HEK293 (cell line): Measurements from ENCODE around the gene NSMCE1.

ENCODE experiments used
- CTCF ChIA-PET: fragments of 350-600 bp; formaldehyde crosslinking; extraction: SDS; loops from one replicate; lab custom pipeline; 2021; ENCODE audit warnings: antibody characterized with exemption; lab: Yijun Ruan, JAX
- POLR2A ChIA-PET: fragments of 300-600 bp; formaldehyde crosslinking; extraction: SDS; loops from one replicate; lab custom pipeline; 2020; ENCODE audit warnings: antibody characterized with exemption, inconsistent platforms; lab: Yijun Ruan, JAX
- H3K27ac ChIP-seq: fragments of 200-500 bp; sonication (Bioruptor generic); 2 replicates; pipeline ENCODE4 v1.5.1; 2014; ENCODE audit warnings: low read depth, low read length, control low read depth, inconsistent platforms; ENCODE audit errors: extremely low read depth
- H3K36me3 ChIP-seq, 2 experiments: fragments of 200-500 bp in 1 of 2; sonication (Bioruptor generic) in 1 of 2; 1 replicate in 1 of 2; 2 replicates in 1 of 2; pipeline ENCODE4 v1.5.1; 2014 to 2017; ENCODE audit warnings: inconsistent platforms in 2 of 2, low read length in 2 of 2; ENCODE audit not compliant: control insufficient read depth in 2 of 2, insufficient read depth in 1 of 2
- H3K4me1 ChIP-seq: fragments of 200-500 bp; sonication (Bioruptor generic); 2 replicates; pipeline ENCODE4 v1.5.1; 2014; ENCODE audit warnings: mild to moderate bottlenecking, low read length, inconsistent platforms; ENCODE audit not compliant: control insufficient read depth, insufficient read depth
- H3K4me3 ChIP-seq: 2 replicates; pipeline ENCODE4 v1.5.1; 2011; ENCODE audit warnings: low read depth, mild to moderate bottlenecking, control low read depth, low read length, moderate library complexity
- H3K9me3 ChIP-seq: fragments of 200-500 bp; sonication (Bioruptor generic); 2 replicates; pipeline ENCODE4 v1.5.1; 2014; ENCODE audit warnings: low read depth, low read length, inconsistent platforms; ENCODE audit not compliant: control insufficient read depth, insufficient read depth
- ATF2 ChIP-seq: fragments of 450-650 bp; formaldehyde crosslinking; IDR thresholded peaks from 2 replicates; pipeline ENCODE4 v1.5.1; 2016; ENCODE audit warnings: missing biosample characterization, missing genetic modification characterization, low read depth
- EGR2 ChIP-seq: fragments of 450-650 bp; formaldehyde crosslinking; IDR thresholded peaks from 2 replicates; pipeline ENCODE4 v1.5.1; 2016; ENCODE audit warnings: low read depth, missing biosample characterization, missing genetic modification characterization
- MYNN ChIP-seq: fragments of 450-650 bp; formaldehyde crosslinking; IDR thresholded peaks from 2 replicates; pipeline ENCODE4 v1.5.1; 2016; ENCODE audit warnings: missing biosample characterization, missing genetic modification characterization, borderline replicate concordance
- PRDM6 ChIP-seq: fragments of 450-650 bp; formaldehyde crosslinking; IDR thresholded peaks from 2 replicates; pipeline ENCODE4 v1.5.1; 2017; ENCODE audit warnings: missing biosample characterization, missing genetic modification characterization
- RBAK ChIP-seq: fragments of 450-650 bp; formaldehyde crosslinking; IDR thresholded peaks from 2 replicates; pipeline ENCODE4 v1.5.1; 2016; ENCODE audit warnings: missing biosample characterization, missing genetic modification characterization
- TRIM28 ChIP-seq: IDR thresholded peaks from 2 replicates; pipeline ENCODE4 v1.6.1; 2011; ENCODE audit warnings: low read length, control low read depth, borderline replicate concordance
- ZFHX2 ChIP-seq: fragments of 450-650 bp; formaldehyde crosslinking; conservative IDR thresholded peaks from 2 replicates; pipeline ENCODE4 v1.5.1; 2016; ENCODE audit warnings: missing biosample characterization, missing genetic modification characterization
- ZIC2 ChIP-seq: fragments of 450-650 bp; formaldehyde crosslinking; IDR thresholded peaks from 2 replicates; pipeline ENCODE4 v1.5.1; 2016; ENCODE audit warnings: missing biosample characterization, missing genetic modification characterization
- ZNF133 ChIP-seq: fragments of 450-650 bp; formaldehyde crosslinking; IDR thresholded peaks from 2 replicates; pipeline ENCODE4 v1.5.1; 2016; ENCODE audit warnings: missing biosample characterization, missing genetic modification characterization
- ZNF169 ChIP-seq: fragments of 450-650 bp; formaldehyde crosslinking; IDR thresholded peaks from 2 replicates; pipeline ENCODE4 v1.5.1; 2016; ENCODE audit warnings: missing biosample characterization, missing genetic modification characterization
- ZNF18 ChIP-seq: fragments of 450-650 bp; formaldehyde crosslinking; IDR thresholded peaks from 2 replicates; pipeline ENCODE4 v1.5.1; 2016; ENCODE audit warnings: missing biosample characterization, missing genetic modification characterization
- ZNF184 ChIP-seq: fragments of 450-650 bp; IDR thresholded peaks from 2 replicates; pipeline ENCODE4 v1.5.1; 2018; ENCODE audit warnings: missing biosample characterization, mild to moderate bottlenecking, missing genetic modification characterization
- ZNF214 ChIP-seq: fragments of 450-650 bp; formaldehyde crosslinking; IDR thresholded peaks from 2 replicates; pipeline ENCODE4 v1.5.1; 2017; ENCODE audit warnings: missing biosample characterization, mild to moderate bottlenecking, missing genetic modification characterization, borderline replicate concordance
- ZNF239 ChIP-seq: fragments of 450-650 bp; formaldehyde crosslinking; IDR thresholded peaks from 2 replicates; pipeline ENCODE4 v1.5.1; 2016; ENCODE audit warnings: missing biosample characterization, missing genetic modification characterization
- ZNF24 ChIP-seq: fragments of 450-650 bp; formaldehyde crosslinking; IDR thresholded peaks from 2 replicates; pipeline ENCODE4 v1.5.1; 2016; ENCODE audit warnings: missing biosample characterization, missing genetic modification characterization
- ZNF292 ChIP-seq: fragments of 450-650 bp; formaldehyde crosslinking; IDR thresholded peaks from 2 replicates; pipeline ENCODE4 v1.5.1; 2016; ENCODE audit warnings: low read depth, missing biosample characterization, missing genetic modification characterization, borderline replicate concordance
- ZNF366 ChIP-seq: fragments of 450-650 bp; formaldehyde crosslinking; conservative IDR thresholded peaks from 2 replicates; pipeline ENCODE4 v1.5.1; 2016; ENCODE audit warnings: missing biosample characterization, missing genetic modification characterization
- ZNF37A ChIP-seq: fragments of 450-650 bp; IDR thresholded peaks from 2 replicates; pipeline ENCODE4 v1.5.1; 2018; ENCODE audit warnings: missing biosample characterization, missing genetic modification characterization
- ZNF416 ChIP-seq: fragments of 450-650 bp; formaldehyde crosslinking; IDR thresholded peaks from 2 replicates; pipeline ENCODE4 v1.5.1; 2016; ENCODE audit warnings: missing biosample characterization, missing genetic modification characterization
- ZNF510 ChIP-seq: fragments of 450-650 bp; formaldehyde crosslinking; IDR thresholded peaks from 2 replicates; pipeline ENCODE4 v1.5.1; 2018; ENCODE audit warnings: mild to moderate bottlenecking, missing genetic modification characterization, missing biosample characterization; ENCODE audit not compliant: insufficient replicate concordance
- ZNF558 ChIP-seq: fragments of 450-650 bp; formaldehyde crosslinking; IDR thresholded peaks from 2 replicates; pipeline ENCODE4 v1.5.1; 2016; ENCODE audit warnings: missing biosample characterization, missing genetic modification characterization
- ZNF580 ChIP-seq: fragments of 450-650 bp; formaldehyde crosslinking; IDR thresholded peaks from 2 replicates; pipeline ENCODE4 v1.5.1; 2016; ENCODE audit warnings: missing biosample characterization, missing genetic modification characterization
- ZNF596 ChIP-seq: fragments of 450-650 bp; IDR thresholded peaks from 2 replicates; pipeline ENCODE4 v1.5.0; 2018; ENCODE audit warnings: missing biosample characterization, mild to moderate bottlenecking, missing genetic modification characterization, moderate library complexity
- ZNF707 ChIP-seq: fragments of 450-650 bp; formaldehyde crosslinking; IDR thresholded peaks from 2 replicates; pipeline ENCODE4 v1.5.1; 2016; ENCODE audit warnings: missing biosample characterization, missing genetic modification characterization

The NSMCE1 gene

GRCh38 chr16:27311897-27312303 is 43.3 kb upstream of the NSMCE1 start:
- ChIA-PET CTCF (no interaction called here), POLR2A (no interaction called here)
- TF ChIP-seq MYNN (no peak), ZNF184 (tag by site-specific recombination) (no peak), EGR2 (peak; percentile 67; the same call in 1 of the 2 replicates), ZNF133 (tag by site-specific recombination) (no peak), ZNF37A (tag by site-specific recombination) (no peak), ZNF510 (tag by site-specific recombination) (no peak), ZNF707 (tag by site-specific recombination) (no peak), RBAK (tag by site-specific recombination) (no peak)
- Histone ChIP-seq H3K4me3 (no peak overlapping the region), H3K36me3 (no peaks in the 10 kb centered on the region), H3K4me1 (no peaks in the 10 kb centered on the region), H3K27ac (no peak overlapping the region), H3K9me3 (no peaks in the 10 kb centered on the region)

- Histone ChIP-seq H3K4me3 (no peak overlapping the region), H3K9me3 (no peaks in the 10 kb centered on the region), H3K27ac (no peak overlapping the region), H3K36me3 (no peaks in the 10 kb centered on the region), H3K4me1 (no peaks in the 10 kb centered on the region)
- CTCF ChIA-PET, result no interaction called here
- TF ChIP-seq ZNF239 (tag by site-specific recombination) (no peak), EGR2 (0 out of 2 replicates have a peak, but pooled peaks have one; percentile 47), ZFHX2 (tag by site-specific recombination) (peak; percentile 45; the same call in 1 of the 2 replicates), ZNF366 (tag by site-specific recombination) (no peak)
- POLR2A ChIA-PET, result no interaction called here
Observed at GRCh38 chr16:27311448-27311830, 42.9 kb upstream of the NSMCE1 start.

GRCh38 chr16:27310576-27311447 is 42.2 kb upstream of the NSMCE1 start:
- no peak overlapping the region for H3K27ac ChIP-seq
- H3K4me1 ChIP-seq, result no peaks in the 10 kb centered on the region
- no peaks in the 10 kb centered on the region for H3K36me3 ChIP-seq
- no peak for TF ChIP-seq ZNF416 (tag by site-specific recombination)
- no peak for TF ChIP-seq TRIM28
- TF ChIP-seq ZNF558, result no peak
- no peak for TF ChIP-seq ZNF18 (tag by site-specific recombination)
- no peak for TF ChIP-seq ZNF214
- no peak for TF ChIP-seq ATF2
- TF ChIP-seq PRDM6 (tag by site-specific recombination), result no peak
- TF ChIP-seq ZIC2 (tag by site-specific recombination), result no peak
- TF ChIP-seq ZNF24, result no peak
- no peak for TF ChIP-seq ZNF169 (tag by site-specific recombination)
- TF ChIP-seq ZNF580 (tag by site-specific recombination), result no peak
- TF ChIP-seq ZNF596 (tag by site-specific recombination), result no peak
- no peak for TF ChIP-seq ZNF292 (tag by site-specific recombination)
- TF ChIP-seq, all 188 proteins: peak for 0
- H3K9me3 ChIP-seq, result no peaks in the 10 kb centered on the region
- POLR2A ChIA-PET, result interaction anchor here (0.6 kb wide), 1 partner anchor 9 kb away, joined by 3 read pairs; no protein-coding TSS in a partner anchor
- H3K4me3 ChIP-seq, result no peak overlapping the region
- CTCF ChIA-PET, result no interaction called here
